MCF 10A (cell line): ENCODE measurements around the gene ADGRD2. TPM values are rescaled to one million over a fixed set of nuclear protein-coding genes. Genes with fewer than 3 reads are reported as not detected.

Experiments
- BruUV-seq: library from RNA; stranded (reverse); fragments of 400-500 nt; replicated peaks from 2 replicates; lab custom pipeline; 2021; lab: Mats Ljungman, UMichigan
- CTCF ChIA-PET: fragments of 300-600 bp; sonication (Branson Sonifier 250); formaldehyde crosslinking; extraction: SDS; loops from one replicate; lab custom pipeline; 2021; ENCODE audit warnings: antibody characterized with exemption, inconsistent platforms; lab: Yijun Ruan, JAX
- POLR2A ChIA-PET: fragments of 300-600, 350-650 bp; sonication (Branson Sonifier 250); formaldehyde crosslinking; extraction: SDS; loops from one replicate; lab custom pipeline; 2020; ENCODE audit warnings: antibody characterized with exemption, inconsistent platforms; lab: Yijun Ruan, JAX
- DNase-seq: peaks from one replicate; pipeline ENCODE4 v3.0.0-alpha.2; 2018; ENCODE audit not compliant: unreplicated experiment
- H3K27ac Mint-ChIP-seq: one replicate; pipeline ENCODE4 v1.8.0; 2022; ENCODE audit warnings: mild to moderate bottlenecking, low read depth, mixed read lengths; ENCODE audit not compliant: unreplicated experiment
- H3K27me3 Mint-ChIP-seq: one replicate; pipeline ENCODE4 v1.8.0; 2022; ENCODE audit warnings: mixed read lengths; ENCODE audit not compliant: insufficient read depth, unreplicated experiment
- H3K36me3 Mint-ChIP-seq: one replicate; pipeline ENCODE4 v1.8.0; 2022; ENCODE audit warnings: mild to moderate bottlenecking, moderate library complexity, mixed read lengths; ENCODE audit not compliant: insufficient read depth, unreplicated experiment
- H3K4me1 Mint-ChIP-seq: one replicate; pipeline ENCODE4 v1.8.0; 2022; ENCODE audit warnings: mixed read lengths; ENCODE audit not compliant: insufficient read depth, unreplicated experiment
- H3K4me3 Mint-ChIP-seq: one replicate; pipeline ENCODE4 v1.8.0; 2022; ENCODE audit warnings: mild to moderate bottlenecking, moderate library complexity, mixed read lengths; ENCODE audit not compliant: unreplicated experiment
- H3K9me3 Mint-ChIP-seq: one replicate; pipeline ENCODE4 v1.8.0; 2022; ENCODE audit warnings: mixed read lengths; ENCODE audit not compliant: unreplicated experiment
- intact Hi-C: fragments of 100-400 bp; cut with micrococcal nuclease; formaldehyde crosslinking; loops from 2 replicates; pipeline ENCODE4 v1.14.1; 2022
- total RNA-seq: library from RNA; stranded (reverse); gene quantifications from 2 replicates; pipeline ENCODE4 v1.2.3, GENCODE V29; 2022
- TF ChIP-seq, protein P1 (sequence below): fragments of 200-600 bp; IDR thresholded peaks from one replicate; pipeline ENCODE4 v1.8.0; 2022; ENCODE audit warnings: antibody characterized with exemption, mild to moderate bottlenecking; ENCODE audit not compliant: unreplicated experiment

The ADGRD2 gene
- total RNA-seq, 1 experiment from 2014 or later = not detected

DNA sequence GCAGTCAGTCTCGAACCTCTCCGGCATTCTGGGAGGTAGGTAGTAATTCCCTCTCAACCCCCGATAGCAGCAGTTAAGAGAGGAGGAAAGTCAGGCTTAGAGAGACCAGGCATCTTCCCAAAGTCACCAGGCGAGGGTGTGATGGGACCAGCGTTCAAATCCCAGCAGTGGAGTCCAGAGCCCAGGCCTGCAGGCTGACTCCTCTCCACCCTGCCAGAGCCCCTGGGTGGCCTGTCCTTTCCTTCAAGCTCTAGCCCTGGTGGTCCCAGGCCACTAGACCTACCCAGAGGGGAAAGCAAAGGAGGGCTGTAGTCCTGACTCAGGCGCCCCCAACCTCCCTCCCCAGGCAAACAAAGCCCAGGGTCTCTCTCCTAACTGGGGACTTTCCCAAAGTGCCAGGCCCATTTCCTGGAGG, 61.2 kb downstream of the ADGRD2 start:
- Mint-ChIP-seq H3K9me3 (no peaks in the 10 kb centered on the region), H3K27me3 (no peaks in the 10 kb centered on the region), H3K4me1 (peaks cover 7% of the 10 kb centered on the region), H3K36me3 (no peaks in the 10 kb centered on the region), H3K4me3 (no peak overlapping the region), H3K27ac (no peak overlapping the region)
- BruUV-seq = no TSS peak
- TF ChIP-seq, protein P1, sequence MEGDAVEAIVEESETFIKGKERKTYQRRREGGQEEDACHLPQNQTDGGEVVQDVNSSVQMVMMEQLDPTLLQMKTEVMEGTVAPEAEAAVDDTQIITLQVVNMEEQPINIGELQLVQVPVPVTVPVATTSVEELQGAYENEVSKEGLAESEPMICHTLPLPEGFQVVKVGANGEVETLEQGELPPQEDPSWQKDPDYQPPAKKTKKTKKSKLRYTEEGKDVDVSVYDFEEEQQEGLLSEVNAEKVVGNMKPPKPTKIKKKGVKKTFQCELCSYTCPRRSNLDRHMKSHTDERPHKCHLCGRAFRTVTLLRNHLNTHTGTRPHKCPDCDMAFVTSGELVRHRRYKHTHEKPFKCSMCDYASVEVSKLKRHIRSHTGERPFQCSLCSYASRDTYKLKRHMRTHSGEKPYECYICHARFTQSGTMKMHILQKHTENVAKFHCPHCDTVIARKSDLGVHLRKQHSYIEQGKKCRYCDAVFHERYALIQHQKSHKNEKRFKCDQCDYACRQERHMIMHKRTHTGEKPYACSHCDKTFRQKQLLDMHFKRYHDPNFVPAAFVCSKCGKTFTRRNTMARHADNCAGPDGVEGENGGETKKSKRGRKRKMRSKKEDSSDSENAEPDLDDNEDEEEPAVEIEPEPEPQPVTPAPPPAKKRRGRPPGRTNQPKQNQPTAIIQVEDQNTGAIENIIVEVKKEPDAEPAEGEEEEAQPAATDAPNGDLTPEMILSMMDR = no peak
- DNase-seq = no peak
- intact Hi-C loops = no loop called here
- ChIA-PET CTCF (interaction anchor here (1.1 to 1.7 kb wide), 2 partner anchors 25 to 40 kb away, joined by 3 to 5 read pairs; no protein-coding TSS in a partner anchor), POLR2A (no interaction called here)

DNA sequence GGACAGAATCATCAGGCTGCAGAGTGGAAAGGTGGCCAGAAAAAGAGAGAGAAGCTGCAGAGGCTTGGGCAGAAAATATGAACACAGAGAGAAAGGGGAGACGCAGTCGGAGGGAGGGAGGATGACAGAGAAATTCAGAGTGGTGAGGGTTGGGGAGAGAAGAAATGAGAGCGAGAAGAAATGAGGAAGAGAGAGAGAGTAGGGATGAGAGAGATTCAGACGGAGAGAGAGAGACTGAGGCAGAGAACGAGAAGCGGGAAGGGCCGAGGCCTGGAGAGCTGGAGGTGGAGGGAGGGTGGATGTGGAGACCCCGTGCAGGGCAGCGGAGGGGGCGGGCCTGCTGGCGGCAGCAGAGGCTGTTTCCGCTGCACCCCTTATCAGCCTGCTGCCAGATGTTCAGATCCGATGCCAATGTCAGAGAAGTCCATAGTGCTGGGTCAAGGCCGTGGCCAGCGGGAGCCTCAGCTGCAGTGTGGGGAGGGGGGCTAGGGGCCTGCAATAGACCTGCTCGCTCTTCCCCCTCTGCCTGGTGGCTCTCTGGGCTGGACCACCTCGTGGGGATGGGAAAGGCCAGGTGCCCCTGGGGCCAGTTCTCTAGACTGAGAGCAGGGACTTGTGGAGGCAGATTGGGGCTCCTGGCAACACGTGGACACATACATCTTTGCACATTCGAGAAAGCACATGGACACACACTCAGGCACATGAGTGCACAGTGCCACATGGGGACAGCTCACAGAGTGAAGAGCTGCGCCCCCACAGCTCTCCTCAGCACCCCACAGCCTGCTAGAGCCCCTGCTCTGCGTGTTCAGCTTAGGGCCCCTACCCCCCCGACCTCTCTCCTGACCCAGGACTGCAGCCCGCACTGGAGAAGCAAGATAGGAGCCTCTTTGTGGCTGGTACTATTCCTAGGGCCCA, 61.9 kb downstream of the ADGRD2 start:
- BruUV-seq = no TSS peak
- H3K4me1 Mint-ChIP-seq = peaks cover 7% of the 10 kb centered on the region
- no peak overlapping the region for H3K4me3 Mint-ChIP-seq
- TF ChIP-seq, protein P1 = no peak
- DNase-seq = no peak
- no peak overlapping the region for H3K27ac Mint-ChIP-seq
- H3K9me3 Mint-ChIP-seq = no peaks in the 10 kb centered on the region
- intact Hi-C loops = no loop called here
- no peaks in the 10 kb centered on the region for H3K36me3 Mint-ChIP-seq
- ChIA-PET POLR2A (no interaction called here), CTCF (interaction anchor here (0.6 to 1.7 kb wide), 3 partner anchors 15 to 39 kb away, joined by 3 to 5 read pairs (median 3); no protein-coding TSS in a partner anchor)
- H3K27me3 Mint-ChIP-seq = no peaks in the 10 kb centered on the region

DNA sequence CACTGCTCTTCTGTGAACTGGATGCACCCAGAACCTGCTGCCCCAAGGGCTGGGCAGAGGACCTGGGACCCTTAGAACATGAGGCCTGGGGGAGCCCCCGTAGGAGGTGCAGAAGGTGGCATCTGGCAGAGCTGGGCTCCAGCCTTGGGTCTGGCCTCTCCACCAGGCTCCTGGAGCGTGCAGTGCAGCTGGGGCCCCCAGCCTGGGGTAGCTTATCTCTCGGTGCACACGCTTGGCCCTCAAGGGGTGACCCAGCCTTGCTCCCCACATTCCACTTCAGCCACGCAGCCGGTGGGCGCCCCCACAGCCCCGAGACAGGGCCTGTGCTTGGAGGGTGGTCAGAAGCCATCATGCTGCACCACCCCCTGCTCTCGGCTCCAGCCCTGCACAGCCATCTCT, 62.6 kb downstream of the ADGRD2 start:
- intact Hi-C loops = no loop called here
- Mint-ChIP-seq H3K4me1 (peaks cover 7% of the 10 kb centered on the region), H3K4me3 (no peak overlapping the region), H3K9me3 (no peaks in the 10 kb centered on the region), H3K27me3 (no peaks in the 10 kb centered on the region), H3K36me3 (no peaks in the 10 kb centered on the region), H3K27ac (no peak overlapping the region)
- TF ChIP-seq, protein P1 = no peak
- ChIA-PET CTCF (interaction anchor here (0.6 to 1.7 kb wide), 3 partner anchors 14 to 197 kb away, joined by 3 to 5 read pairs (median 5); no protein-coding TSS in a partner anchor), POLR2A (interaction anchor here (0.6 kb wide), 1 partner anchor 17 kb away, joined by 3 read pairs; no protein-coding TSS in a partner anchor)
- BruUV-seq = no TSS peak
- DNase-seq = no peak

DNA sequence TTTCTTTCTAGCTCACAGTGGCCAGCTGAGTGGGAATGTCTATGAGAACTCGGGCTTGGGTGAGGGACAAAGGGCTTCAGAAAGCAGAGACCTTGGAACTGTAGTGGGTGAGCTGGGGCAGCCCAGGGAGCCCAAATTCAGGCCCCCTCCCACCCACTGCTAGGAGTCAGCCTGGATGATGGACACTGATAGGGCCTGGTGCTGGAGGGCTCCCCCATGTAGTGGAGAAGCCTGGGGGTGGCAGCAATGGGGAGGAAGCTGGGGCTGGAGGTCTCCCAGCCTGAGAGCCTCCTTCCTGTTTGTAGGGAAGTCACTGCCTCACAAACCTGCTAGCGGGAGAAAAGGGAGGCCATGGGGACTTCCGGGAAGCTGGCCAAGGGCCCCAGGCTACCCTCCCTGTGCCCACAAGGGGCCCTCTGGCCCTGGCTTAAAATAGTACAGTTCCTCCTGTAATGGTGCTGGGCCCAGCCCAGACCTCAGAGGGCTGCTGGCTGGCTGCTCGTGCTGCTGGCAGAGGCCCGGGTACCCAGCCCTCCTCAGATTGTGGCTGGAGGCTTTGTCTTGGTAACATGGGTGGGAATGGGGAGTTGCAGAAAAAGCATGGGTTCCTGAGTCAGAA, 63.2 kb downstream of the ADGRD2 start:
- POLR2A ChIA-PET = interaction anchor here (0.6 kb wide), 1 partner anchor 17 kb away, joined by 3 read pairs; no protein-coding TSS in a partner anchor
- TF ChIP-seq, protein P1 = no peak
- CTCF ChIA-PET = interaction anchor here (0.7 kb wide), 1 partner anchor 196 kb away, joined by 5 read pairs; no protein-coding TSS in a partner anchor
- peaks cover 7% of the 10 kb centered on the region for H3K4me1 Mint-ChIP-seq
- no peak overlapping the region for H3K4me3 Mint-ChIP-seq
- no peak overlapping the region for H3K27ac Mint-ChIP-seq
- no TSS peak for BruUV-seq
- no peaks in the 10 kb centered on the region for H3K27me3 Mint-ChIP-seq
- intact Hi-C loops = no loop called here
- H3K9me3 Mint-ChIP-seq = no peaks in the 10 kb centered on the region
- no peak for DNase-seq
- no peaks in the 10 kb centered on the region for H3K36me3 Mint-ChIP-seq
